GM18502 (cell line): ENCODE data around the gene CKMT2.

ENCODE experiments used
- ATAC-seq: cut with Tn5 transposase; IDR thresholded peaks from one replicate; pipeline ENCODE4 v1.9.1; 2021; ENCODE audit warnings: mild to moderate bottlenecking; ENCODE audit not compliant: unreplicated experiment, poor library complexity

CKMT2 gene

DNA sequence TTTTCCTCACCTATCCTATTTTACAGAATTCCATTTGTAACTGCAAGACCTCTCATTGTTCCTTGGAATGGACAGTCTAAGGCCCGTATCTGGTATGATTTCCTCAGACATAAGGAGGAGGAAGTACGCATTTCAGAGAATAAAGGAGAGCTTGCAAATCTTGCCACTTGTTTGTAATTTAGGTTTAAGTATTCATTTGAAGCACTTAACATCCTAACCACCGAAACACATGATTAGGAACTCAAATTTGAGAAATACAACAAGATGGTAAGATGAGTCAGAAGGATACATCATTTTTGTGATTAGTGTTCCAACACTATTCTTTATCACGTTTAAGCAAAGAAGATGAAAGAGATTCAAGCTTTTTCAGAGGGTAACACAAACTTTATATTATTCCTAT is 64.4 kb downstream of the CKMT2 start:
- ATAC-seq = no peak

DNA sequence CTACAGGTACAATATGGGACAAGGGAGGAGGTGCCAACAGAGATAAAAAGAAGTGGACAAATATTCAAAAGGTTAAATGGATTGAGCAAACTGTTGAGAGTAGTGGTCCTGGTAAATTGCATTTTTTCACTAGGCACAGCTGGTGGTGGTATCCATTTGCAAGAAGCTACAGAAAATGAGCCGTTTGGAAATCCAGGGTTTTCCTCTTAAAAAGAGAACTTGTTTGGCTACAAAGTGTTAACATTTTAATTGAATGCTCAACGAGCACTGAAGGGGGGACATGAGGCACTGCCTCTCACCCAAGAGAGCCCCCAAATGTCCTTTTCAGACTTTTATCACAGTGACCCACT is 67.8 kb downstream of the CKMT2 start:
- ATAC-seq = no peak

DNA sequence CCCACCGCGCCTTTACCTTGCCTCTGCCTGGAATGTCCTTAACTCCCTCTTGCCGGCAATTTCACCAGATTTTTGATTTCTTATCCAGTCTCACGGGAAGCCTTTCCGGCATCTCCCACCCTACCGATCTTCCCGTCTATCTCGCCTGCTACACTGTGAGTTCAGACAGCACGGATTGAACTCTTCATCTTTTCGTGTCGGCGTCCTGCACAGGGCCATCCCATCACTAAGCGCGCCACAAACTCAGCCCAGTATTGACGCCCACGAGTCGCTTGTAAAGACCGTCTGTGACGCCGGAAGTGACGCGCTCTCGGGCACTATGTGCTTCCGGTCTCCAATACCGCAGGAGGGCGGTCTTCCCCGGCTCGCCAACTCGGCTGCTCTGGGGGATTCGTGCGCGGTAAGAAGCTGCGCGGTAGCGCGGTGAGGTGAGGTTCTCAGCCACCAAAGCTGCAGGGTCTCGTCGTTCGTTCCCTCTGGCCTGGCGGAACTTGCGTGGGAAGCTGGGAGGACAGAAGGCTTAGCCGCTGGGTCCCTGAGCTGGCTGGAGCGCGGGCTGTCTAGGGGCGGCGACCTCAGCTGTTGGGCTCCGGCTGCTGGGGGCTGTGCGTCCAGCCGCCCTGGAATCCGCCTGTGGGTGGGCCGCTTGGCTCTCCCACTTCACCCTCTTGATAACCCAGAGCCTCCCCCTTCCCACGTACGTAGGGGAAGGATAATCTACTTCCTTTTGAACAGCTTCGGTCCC is 68.3 kb downstream of the CKMT2 start, which contains the start of gene ZCCHC9:
Gene ZCCHC9 (plus strand): TSS at position 317 of the 745 bp plus-strand sequence. CDS start 3,171 bp downstream, outside the sequence.
- peak; percentile 97 for ATAC-seq

DNA sequence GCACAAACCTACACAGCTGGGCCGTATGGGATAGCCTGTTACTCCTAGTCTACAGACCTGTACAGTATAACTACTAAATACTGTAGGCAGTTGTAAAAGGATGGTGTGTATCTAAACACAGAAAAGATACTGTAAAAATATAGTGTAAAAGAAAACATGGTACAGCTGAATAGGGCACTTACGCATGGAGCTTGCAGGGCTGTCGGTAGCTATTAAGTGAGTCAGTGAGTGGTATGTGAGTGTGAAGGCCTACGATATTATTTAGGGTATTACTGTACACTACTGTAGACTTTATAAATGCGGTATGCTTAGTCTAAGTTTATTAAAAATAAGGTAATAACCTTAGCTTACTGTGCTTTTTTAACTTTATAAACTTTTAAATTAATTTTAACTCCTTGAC is 69.5 kb downstream of the CKMT2 start:
- ATAC-seq = no peak

DNA sequence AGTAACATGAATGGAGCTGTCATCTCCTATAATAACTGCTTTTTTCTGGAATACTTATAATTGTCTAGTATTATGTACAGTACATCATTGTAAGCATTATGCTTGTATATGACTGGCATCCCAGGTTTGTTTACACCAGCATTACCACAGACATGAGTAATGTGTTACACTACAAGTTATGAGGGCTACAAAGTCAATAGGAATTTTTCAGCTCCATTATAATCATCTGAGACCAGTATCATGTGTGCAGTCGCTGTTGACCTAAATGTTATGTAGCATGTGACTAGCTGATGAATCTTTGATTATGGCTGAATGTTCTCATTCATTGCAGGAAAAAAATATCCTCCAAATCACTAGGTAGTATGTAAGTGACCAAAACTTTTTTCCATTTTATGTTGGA is 70.4 kb downstream of the CKMT2 start:
- no peak for ATAC-seq

DNA sequence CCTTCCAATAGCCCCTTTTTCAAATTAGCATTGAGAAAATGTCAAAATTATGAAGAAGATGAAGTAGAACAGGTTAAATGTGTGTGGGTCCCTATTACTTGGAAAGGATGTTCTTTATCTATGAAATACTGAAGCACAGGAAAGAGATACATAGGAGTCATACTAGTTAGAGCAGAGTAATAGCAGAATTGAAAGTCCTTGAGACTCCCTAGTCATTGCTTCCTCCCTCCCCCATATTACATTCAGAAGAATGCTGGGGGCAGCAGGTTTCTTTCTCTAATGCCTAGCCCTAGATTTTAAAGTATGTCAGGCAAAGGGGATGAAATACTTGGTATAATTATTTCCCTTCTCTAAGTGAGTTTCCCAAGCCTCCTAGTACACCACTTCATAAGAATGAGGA is 72.7 kb downstream of the CKMT2 start:
- no peak for ATAC-seq

DNA sequence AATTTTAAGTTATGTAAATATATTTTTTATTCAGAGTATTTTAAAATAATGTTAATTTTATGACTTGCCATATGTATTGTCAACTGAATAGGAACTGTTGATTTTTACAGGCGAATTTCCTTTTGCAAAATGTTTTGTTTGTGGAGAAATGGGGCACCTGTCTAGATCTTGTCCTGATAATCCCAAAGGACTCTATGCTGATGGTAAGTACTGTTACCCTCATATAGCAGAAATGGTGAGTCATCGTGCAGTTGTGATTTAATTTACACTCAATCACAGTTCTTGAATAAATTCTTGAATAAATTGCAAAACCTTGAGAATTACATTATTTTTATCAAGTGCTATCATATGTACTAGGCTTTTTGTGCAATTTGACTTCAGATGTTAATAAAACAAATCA is 75.7 kb downstream of the CKMT2 start:
- ATAC-seq = no peak

DNA sequence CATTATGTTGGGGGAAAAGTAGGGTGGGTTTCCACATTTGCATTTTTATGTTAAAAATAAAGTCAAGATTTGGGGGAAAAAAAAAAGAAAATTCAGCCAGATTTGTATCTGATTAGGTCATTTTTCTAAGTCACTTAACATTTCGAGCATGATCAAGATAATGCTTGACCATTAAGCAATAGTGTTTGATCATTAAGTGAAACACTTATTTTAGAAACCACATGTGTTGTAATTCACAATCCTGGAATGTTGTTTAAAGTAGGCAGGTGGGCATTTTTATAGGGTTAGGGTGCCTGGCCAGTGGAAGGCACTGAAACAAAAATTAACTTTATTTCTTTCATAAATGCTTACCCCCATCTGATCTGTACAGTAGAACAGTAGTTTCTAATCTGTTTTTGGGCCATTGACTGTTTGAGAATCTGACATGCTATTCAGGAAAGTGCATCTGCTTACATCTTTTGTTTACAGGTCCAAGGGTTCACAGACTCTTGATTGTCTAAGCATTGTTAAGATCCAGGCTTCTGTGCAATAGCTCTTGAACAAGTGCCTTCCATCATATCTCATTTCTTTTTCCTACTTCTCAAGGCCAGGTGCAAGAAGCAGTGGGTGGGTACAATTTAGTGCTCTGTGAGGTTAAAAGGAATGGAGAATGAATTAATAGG is 77.4 kb downstream of the CKMT2 start:
- ATAC-seq = no peak

DNA sequence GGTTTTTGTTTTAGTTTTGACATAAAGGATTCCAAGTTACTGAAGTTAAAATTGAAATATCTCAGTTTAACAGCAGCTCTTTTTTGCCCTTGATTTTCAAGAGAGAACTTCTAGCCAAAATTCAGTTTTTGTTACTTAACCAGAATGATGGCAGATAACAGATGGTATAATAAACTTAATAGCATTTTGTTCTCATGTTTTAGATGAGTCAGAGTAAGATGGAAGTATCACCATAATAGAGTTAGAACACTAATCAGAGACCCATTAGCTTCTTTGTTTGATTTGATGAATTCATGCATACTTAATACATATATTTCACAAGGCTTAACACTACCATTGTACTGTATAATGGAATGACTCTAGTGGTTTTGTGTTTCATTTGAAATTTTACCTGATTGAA is 80.2 kb downstream of the CKMT2 start:
- ATAC-seq = no peak

DNA sequence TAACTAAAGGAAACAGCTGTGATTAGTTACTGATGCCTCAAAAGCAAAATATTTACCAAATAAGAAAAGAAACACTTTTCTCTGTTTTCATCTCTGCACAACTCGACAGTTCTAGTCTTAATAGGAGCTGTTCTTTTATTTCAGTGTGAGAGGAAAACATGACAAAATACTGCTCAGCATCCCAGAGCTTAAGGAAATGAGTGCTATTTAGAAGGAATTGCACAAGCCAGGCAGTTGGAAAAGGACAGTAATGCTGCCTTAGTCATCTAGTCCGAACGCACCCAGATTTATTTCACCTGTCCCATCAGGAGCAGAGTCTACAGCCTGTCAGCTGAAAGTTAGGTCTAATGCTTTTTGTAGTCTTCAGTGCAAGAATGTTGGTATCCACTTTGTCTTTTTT is 80.6 kb downstream of the CKMT2 start:
- no peak for ATAC-seq

DNA sequence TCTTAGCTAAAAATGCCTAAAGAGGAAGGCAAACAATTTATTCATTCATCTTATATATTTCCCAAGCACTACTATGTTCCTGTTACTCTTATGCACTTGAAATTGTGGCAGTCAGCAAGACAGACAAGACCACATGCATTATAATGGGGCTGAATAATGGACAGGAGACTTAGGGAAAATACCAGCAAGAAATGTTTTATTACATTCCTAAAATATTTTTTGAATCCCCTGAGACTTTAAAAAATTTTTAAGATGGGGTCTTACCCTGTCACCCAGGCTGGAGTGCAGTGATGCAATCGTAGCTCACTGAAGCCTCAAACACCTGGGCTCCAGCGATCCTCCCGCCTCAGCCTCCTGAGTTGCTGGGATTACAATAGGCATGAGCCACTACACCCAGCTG is 81.5 kb downstream of the CKMT2 start:
- ATAC-seq = no peak

DNA sequence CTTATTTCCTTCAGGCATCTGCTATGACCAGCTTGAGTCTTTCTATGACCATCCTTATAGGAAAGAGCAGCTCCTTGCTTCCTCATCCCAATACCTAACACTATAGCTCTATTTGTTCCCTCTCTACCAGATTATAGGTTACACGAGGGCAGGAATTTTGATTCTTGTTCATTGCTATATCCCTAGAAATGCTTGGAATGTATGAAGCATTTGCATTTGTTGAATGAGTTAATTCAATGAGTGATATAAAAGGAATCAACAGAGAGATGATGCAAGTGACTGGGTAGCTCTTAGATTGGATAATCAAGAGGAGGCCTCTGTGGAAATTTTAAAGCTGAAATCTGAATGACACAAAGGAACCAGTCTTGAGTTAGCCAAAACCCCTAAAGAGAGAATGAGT is 82.2 kb downstream of the CKMT2 start:
- no peak for ATAC-seq

DNA sequence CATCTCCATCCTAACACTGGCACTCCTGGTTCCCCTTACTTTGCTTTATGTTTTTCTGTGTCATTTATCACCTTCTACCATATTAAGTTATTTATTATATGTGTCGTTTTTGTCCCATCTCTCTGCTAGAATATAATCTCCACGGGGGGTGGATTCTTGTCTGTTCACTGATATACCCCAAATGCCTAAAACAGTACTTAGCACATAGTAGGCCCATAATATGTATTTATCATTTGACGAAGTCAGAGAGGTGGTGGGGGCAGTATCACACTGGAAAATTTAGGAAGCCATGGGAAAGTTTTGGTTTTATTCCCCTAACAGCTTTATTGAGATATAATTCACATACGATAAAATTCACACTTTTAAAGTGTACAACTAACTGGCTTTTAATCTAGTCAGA is 82.7 kb downstream of the CKMT2 start:
- ATAC-seq = no peak
